ENCODE results near the gene NTN5. TPM values are rescaled to one million over a fixed set of nuclear protein-coding genes. Genes with fewer than 3 reads are reported as not detected.

Gene NTN5
- total and polyA plus RNA-seq, 10 of the 15 experiments (the other 5 are each of a cell fraction or from before 2014, with no cell fraction given): 0.07 to 0.22 TPM; not detected in 8

DNA sequence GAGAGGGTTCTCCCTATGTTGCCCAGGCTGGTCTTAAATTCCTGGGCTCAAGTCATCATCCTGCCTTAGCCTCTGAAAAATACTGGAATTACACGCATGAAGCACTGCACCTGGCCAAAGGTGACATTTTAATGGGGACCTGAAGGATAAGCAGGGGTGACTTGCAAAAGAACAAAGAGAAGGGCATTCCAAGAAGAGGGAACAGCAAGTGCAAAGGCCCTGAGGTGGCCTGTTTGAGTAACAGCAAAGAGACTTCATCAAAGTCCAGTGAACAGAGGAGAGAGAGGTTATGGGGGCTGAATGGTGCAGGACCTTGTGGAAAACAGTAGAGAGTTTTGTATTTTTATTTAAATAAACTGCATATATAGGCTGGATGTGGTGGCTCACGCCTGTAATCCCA lies 31.0 kb downstream of the NTN5 start:
- H3K79me2 ChIP-seq (ENCODE audit: control insufficient read depth, insufficient read depth, low read length): no peaks in the 10 kb centered on the region
- in situ Hi-C loops (cut with MboI): loop anchor here (25.0 kb wide), 1 partner anchor 1245 kb away; the partner anchor contains the start of genes AKT1S1, IL4I1 and TBC1D17
- TF ChIP-seq SIN3A (IDR thresholded peaks at IDR 0.05; ENCODE audit: low read depth, low read length): no peak
- no peak for TF ChIP-seq ATF3 (IDR thresholded peaks at IDR 0.05; ENCODE audit: borderline replicate concordance, extremely low read depth, low read depth, low read length)
- TF ChIP-seq RUNX3 (IDR thresholded peaks at IDR 0.05; ENCODE audit: low read length): no peak
- no peak for TF ChIP-seq ATF2 (IDR thresholded peaks at IDR 0.05; ENCODE audit: low read length)
- TF ChIP-seq FOXK2 (IDR thresholded peaks at IDR 0.05): no peak
- TF ChIP-seq BHLHE40 (IDR thresholded peaks at IDR 0.05; ENCODE audit: borderline replicate concordance in 1 of 2, low read depth in 2 of 2, low read length in 1 of 2): no peak
- TF ChIP-seq JUND (IDR thresholded peaks at IDR 0.05; ENCODE audit: low read depth, low read length): no peak
- TF ChIP-seq, protein P1, sequence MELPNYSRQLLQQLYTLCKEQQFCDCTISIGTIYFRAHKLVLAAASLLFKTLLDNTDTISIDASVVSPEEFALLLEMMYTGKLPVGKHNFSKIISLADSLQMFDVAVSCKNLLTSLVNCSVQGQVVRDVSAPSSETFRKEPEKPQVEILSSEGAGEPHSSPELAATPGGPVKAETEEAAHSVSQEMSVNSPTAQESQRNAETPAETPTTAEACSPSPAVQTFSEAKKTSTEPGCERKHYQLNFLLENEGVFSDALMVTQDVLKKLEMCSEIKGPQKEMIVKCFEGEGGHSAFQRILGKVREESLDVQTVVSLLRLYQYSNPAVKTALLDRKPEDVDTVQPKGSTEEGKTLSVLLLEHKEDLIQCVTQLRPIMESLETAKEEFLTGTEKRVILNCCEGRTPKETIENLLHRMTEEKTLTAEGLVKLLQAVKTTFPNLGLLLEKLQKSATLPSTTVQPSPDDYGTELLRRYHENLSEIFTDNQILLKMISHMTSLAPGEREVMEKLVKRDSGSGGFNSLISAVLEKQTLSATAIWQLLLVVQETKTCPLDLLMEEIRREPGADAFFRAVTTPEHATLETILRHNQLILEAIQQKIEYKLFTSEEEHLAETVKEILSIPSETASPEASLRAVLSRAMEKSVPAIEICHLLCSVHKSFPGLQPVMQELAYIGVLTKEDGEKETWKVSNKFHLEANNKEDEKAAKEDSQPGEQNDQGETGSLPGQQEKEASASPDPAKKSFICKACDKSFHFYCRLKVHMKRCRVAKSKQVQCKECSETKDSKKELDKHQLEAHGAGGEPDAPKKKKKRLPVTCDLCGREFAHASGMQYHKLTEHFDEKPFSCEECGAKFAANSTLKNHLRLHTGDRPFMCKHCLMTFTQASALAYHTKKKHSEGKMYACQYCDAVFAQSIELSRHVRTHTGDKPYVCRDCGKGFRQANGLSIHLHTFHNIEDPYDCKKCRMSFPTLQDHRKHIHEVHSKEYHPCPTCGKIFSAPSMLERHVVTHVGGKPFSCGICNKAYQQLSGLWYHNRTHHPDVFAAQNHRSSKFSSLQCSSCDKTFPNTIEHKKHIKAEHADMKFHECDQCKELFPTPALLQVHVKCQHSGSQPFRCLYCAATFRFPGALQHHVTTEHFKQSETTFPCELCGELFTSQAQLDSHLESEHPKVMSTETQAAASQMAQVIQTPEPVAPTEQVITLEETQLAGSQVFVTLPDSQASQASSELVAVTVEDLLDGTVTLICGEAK (IDR thresholded peaks at IDR 0.05; ENCODE audit: borderline replicate concordance): no peak
- no peak for TF ChIP-seq HDAC6 (IDR thresholded peaks at IDR 0.05; ENCODE audit: unreplicated experiment)
- TF ChIP-seq, protein P2, sequence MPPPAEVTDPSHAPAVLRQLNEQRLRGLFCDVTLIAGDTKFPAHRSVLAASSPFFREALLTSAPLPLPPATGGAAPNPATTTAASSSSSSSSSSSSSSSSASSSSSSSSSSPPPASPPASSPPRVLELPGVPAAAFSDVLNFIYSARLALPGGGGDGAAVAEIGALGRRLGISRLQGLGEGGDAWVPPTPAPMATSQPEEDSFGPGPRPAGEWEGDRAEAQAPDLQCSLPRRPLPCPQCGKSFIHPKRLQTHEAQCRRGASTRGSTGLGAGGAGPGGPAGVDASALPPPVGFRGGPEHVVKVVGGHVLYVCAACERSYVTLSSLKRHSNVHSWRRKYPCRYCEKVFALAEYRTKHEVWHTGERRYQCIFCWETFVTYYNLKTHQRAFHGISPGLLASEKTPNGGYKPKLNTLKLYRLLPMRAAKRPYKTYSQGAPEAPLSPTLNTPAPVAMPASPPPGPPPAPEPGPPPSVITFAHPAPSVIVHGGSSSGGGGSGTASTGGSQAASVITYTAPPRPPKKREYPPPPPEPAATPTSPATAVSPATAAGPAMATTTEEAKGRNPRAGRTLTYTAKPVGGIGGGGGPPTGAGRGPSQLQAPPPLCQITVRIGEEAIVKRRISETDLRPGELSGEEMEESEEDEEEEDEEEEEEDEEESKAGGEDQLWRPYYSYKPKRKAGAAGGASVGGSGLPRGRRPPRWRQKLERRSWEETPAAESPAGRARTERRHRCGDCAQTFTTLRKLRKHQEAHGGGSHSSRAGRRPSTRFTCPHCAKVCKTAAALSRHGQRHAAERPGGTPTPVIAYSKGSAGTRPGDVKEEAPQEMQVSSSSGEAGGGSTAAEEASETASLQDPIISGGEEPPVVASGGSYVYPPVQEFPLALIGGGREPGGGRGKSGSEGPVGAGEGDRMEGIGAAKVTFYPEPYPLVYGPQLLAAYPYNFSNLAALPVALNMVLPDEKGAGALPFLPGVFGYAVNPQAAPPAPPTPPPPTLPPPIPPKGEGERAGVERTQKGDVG (CRISPR knock-in tag; IDR thresholded peaks at IDR 0.05): no peak
- TF ChIP-seq TCF12 (IDR thresholded peaks at IDR 0.05; ENCODE audit: low read depth, low read length): no peak

More for the DNA sequence above, 31.0 kb downstream of the NTN5 start:
- WGBS (ENCODE audit: insufficient coverage, insufficient replicate concordance, low lambda C conversion rate, missing lambda C conversion rate): 52% methylated on average over 2 of the region's 2 CpGs
- ATAC-seq: no peak
- SMC1A ChIA-PET (ENCODE audit: uncharacterized antibody, unreplicated experiment): interaction anchor here (0.9 kb wide), 1 partner anchor 140 kb away, joined by 4 read pairs; no protein-coding TSS in a partner anchor
- no peak overlapping the region for H3K27ac ChIP-seq (ENCODE audit: control insufficient read depth, insufficient read depth)
- no peak overlapping the region for H3K9ac ChIP-seq (ENCODE audit: control insufficient read depth, insufficient read depth, low read length)
- POLR2A ChIA-PET: interaction anchor here (0.6 kb wide), 1 partner anchor 54 kb away, joined by 5 read pairs; no protein-coding TSS in a partner anchor
- RAD21 ChIA-PET (ENCODE audit: unreplicated experiment): no interaction called here
- no TSS peak for BruUV-seq (replicated peaks)
- no peak overlapping the region for H2AFZ ChIP-seq (ENCODE audit: control insufficient read depth, low read depth, low read length)
- H3K4me1 ChIP-seq (ENCODE audit: control insufficient read depth, insufficient read depth, low read length): peaks cover 19% of the 10 kb centered on the region
- H3K4me2 ChIP-seq (ENCODE audit: control insufficient read depth, insufficient read depth): no peak overlapping the region
- CTCF ChIA-PET: interaction anchor here (0.6 kb wide), 1 partner anchor 358 kb away, joined by 3 read pairs; no protein-coding TSS in a partner anchor
- no peak for DNase-seq (ENCODE audit: low read depth, low spot score)
- FAIRE-seq: no peak
- intact Hi-C loops (cut with micrococcal nuclease; ENCODE audit: unreplicated experiment): no loop called here
- no peak overlapping the region for H3K4me3 ChIP-seq
- no peaks in the 10 kb centered on the region for H3K36me3 ChIP-seq (ENCODE audit: control insufficient read depth in 2 of 2, insufficient read depth in 2 of 2, low read length in 1 of 2)
- no peaks in the 10 kb centered on the region for H4K20me1 ChIP-seq (ENCODE audit: control insufficient read depth, insufficient read depth)
- no peaks in the 10 kb centered on the region for H3K9me3 ChIP-seq (replicated peaks; ENCODE audit: control insufficient read depth, insufficient read depth, low read length)
- no peaks in the 10 kb centered on the region for H3K27me3 ChIP-seq (replicated peaks in 1 of 2; ENCODE audit: control insufficient read depth in 2 of 2, insufficient read depth in 2 of 2, low read length in 1 of 2)

All from GM12878 (cell line).